GM19238 (cell line): ENCODE results near the gene FNBP1L.

Experiments used
- DNase-seq: peaks from one replicate; pipeline ENCODE4 v3.0.0; 2011; ENCODE audit warnings: low spot score; ENCODE audit not compliant: insufficient read length

Gene FNBP1L

GRCh38 chr1:93447481-93448291 is at the start of gene FNBP1L:
TSS of gene FNBP1L (plus strand) at chr1:93448118. CDS start at chr1:93448282, 164 bp downstream.
- DNase-seq = no peak

GRCh38 chr1:93399781-93400180 is 48.1 kb upstream of the FNBP1L start:
- no peak for DNase-seq

GRCh38 chr1:93408203-93408602 is 39.7 kb upstream of the FNBP1L start:
- DNase-seq = no peak

DNA sequence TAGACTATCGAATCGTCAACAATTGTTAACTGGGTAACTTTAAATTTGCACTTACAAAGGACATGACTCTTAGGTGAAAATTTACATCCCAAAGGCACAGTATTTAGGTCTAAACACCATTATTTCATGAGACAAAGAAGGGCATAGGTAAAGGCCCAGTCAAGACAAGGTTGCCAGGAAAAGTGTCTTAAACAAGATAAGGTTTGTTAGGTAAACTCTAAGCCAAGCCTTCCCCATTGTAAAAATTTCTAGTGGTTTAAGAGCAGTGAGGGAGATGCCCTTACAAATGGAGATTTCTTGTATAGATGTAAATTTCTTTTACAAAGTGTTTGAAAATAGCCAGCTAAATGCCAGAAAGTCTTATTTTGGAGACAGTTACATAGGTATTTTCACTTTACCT is 36.9 kb upstream of the FNBP1L start:
- no peak for DNase-seq

GRCh38 chr1:93414749-93415148 is 33.2 kb upstream of the FNBP1L start:
- no peak for DNase-seq

GRCh38 chr1:93415296-93415695 is 32.6 kb upstream of the FNBP1L start:
- DNase-seq = no peak

DNA sequence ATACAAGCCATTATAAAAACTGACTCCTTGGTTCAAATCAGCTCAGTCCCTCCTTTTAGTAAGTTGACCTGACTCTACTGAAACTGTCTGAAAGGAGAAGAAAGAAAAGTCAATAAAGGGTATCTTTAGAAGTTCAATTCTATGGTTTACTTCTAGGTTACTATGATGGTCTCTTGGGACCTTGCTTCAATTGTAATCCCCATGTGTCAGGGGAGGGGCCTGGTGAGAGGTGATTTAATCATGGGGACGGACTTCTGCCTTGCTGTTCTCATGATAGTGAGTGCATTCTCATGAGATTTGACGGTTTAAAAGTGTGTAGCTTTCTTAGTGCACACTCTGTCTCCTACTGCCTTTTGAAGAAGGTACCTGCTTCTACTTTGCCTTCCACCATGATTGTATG is 31.7 kb upstream of the FNBP1L start:
- DNase-seq = no peak

- DNase-seq = no peak
Observed at GRCh38 chr1:93419344-93419743, 28.6 kb upstream of the FNBP1L start.

- no peak for DNase-seq
Observed at GRCh38 chr1:93420400-93420799, 27.5 kb upstream of the FNBP1L start.

DNA sequence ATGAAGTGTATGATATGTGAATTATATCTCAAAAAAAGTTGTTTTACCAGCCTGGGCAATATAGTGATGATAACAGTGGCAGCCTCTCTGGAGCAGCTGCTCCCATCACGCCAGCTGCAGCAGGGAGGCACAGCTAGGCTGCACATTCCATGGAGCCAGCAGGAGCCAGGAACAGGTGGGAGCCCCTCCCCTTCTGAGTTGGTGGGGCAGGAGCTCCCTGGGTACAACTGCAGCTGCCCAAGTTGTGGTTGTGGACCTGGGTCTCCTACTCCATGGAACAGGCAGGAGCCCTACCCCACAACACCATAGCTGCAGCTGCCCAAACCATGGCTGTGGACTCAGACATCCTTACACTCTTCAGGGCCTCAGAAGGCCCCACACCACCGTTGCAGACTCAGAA is 21.7 kb upstream of the FNBP1L start:
- DNase-seq = no peak

GRCh38 chr1:93427656-93428055 is 20.3 kb upstream of the FNBP1L start:
- DNase-seq = no peak

GRCh38 chr1:93433407-93433961 is 14.4 kb upstream of the FNBP1L start:
- DNase-seq = no peak

GRCh38 chr1:93434088-93434487 is 13.8 kb upstream of the FNBP1L start:
- no peak for DNase-seq

DNA sequence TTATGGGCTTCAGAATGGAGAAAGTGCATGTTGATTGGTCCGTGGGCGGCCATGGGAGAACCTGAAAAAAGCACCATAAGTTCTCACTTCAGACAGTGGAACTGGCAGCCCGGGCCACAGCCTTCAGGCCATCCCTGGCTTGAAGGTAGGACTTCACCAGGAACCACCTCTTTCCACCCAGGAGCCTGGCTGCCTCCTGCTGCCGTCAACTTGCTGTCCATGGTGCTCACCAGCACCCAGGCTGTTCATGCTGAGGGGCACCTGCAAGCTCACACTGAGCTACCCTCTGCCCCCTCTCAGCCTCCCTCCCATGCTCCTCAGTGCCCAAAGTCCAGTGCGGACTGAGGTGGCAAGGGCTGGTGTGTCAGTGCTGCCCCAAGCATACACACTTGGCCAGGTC is 12.9 kb upstream of the FNBP1L start:
- no peak for DNase-seq

GRCh38 chr1:93435443-93435842 is 12.5 kb upstream of the FNBP1L start:
- no peak for DNase-seq

DNA sequence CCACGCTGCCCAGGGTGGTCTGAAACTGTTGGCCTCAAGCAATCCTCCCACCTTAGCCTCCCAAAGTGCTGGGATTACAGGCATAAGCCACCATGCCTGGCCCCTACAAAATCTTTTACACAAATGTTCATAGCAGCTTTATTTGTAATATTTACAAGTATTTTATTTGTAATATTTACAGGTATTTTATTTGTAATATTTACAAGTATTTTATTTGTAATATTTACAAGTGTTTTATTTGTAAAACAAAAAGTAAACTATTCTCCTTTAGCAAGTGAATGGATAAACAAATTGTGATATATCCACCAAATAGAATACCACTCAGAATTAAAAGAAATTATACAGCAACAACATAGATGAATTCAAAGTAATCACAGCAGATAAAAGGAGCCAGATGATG is 11.4 kb upstream of the FNBP1L start:
- DNase-seq = no peak

- no peak for DNase-seq
Observed at GRCh38 chr1:93437976-93438605, 9.8 kb upstream of the FNBP1L start.

DNA sequence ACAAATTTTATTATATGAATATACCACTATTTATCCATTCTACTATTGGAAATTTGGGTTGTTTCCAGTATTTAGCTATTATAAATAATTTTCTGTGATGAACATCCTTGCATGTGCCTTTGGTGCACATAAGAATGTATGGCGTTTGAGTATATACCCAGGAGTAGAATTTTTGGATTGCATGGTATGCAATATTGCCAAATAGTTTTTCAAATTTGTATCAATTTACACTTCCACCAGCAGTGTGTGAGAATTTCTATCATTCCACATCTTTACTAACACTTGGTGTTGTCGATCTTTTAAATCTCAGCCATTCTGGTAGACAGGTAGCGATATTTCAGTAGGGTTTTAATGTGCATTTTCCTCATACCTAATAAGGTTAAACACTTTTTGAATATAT is 9.2 kb upstream of the FNBP1L start:
- DNase-seq = no peak

DNA sequence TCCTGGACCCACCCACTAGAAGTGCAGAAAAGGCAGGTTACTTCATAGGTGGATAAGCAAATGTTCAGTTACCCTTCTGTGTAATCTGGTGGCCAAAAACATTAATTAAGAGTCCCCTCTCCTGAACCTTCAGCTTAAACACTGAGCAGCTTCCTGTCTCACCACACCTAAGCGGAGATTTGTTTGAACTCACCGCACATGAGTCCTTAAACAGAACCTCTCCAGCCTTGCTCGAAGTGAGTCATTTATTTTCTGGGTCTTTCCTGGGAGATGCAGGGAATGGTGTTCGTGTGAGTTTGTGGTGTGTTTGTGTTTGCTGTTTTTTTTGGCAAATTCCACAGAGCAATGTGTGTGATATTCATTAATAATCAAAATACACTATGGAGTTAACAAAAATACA is 7.6 kb upstream of the FNBP1L start:
- DNase-seq = no peak

- DNase-seq = no peak
Observed at GRCh38 chr1:93440706-93441105, 7.2 kb upstream of the FNBP1L start.

GRCh38 chr1:93441589-93441988 is 6.3 kb upstream of the FNBP1L start:
- DNase-seq = no peak

DNA sequence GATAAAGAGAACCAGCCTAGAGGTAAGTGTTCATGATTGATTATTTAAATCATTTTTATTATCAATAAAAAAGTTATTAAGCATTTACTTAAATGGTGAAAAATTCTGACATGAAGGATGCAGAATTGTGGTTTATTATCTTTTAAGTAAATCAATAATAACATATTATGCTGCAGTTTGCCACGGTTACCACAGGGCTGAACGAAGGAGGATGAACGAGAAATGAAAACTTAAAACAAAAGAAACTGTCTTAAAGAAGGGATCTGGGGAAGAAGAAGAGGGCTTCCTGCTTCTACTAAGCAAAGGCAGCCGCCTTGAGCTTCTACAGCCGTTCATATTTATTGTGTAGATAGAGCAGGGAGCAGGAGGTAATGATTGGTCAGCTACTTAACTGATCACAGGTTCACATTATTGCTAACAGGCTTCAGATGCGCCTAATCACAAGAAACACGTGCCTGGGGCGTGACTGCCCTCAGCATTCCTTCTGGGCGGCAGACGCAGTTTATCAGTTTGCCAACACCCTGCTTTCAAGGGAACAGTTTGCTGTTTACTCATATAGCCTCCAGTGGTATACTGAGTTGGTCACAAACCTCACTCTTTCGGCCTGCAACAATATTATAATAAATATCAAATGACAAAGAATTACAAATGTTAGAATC is 5.8 kb upstream of the FNBP1L start:
- DNase-seq = no peak
